H1 (cell line): ENCODE results near the gene COLEC12. TPM values are rescaled to one million over a fixed set of nuclear protein-coding genes. Genes with fewer than 3 reads are reported as not detected.

Experiments used
- CTCF ChIA-PET: fragments of 300-600 bp; sonication (Branson Sonifier 250); formaldehyde crosslinking; loops from one replicate; lab custom pipeline; 2021; ENCODE audit not compliant: partially characterized antibody; lab: Charles Lee
- POLR2A ChIA-PET: fragments of 300-600 bp; sonication (Branson Sonifier 250); formaldehyde crosslinking; loops from one replicate; lab custom pipeline; 2021; ENCODE audit warnings: inconsistent platforms; ENCODE audit not compliant: partially characterized antibody; lab: Charles Lee
- DNase-seq, 2 experiments: peaks; one replicate each; pipeline versions ENCODE4 v3.0.0 to v3.0.0-alpha.2; 2010 to 2022; ENCODE audit warnings: low spot score in 2 of 2, low read depth in 1 of 2, mixed read lengths in 1 of 2
- FAIRE-seq: peaks from 2 replicates; lab custom pipeline; 2011; peaks lifted over from hg19 to GRCh38; lab: Jason Lieb, UNC
- H2AFZ ChIP-seq: 2 replicates; pipeline ENCODE4 v1.8.1; 2012; ENCODE audit warnings: low read length, inconsistent platforms
- H2AK5ac ChIP-seq: 2 replicates; pipeline ENCODE4 v1.6.1; 2013; ENCODE audit warnings: low read depth, low read length
- H2BK120ac ChIP-seq: replicated peaks from 2 replicates; pipeline ENCODE3; 2013; ENCODE audit warnings: low read depth, low read length, inconsistent platforms
- H2BK12ac ChIP-seq: 2 replicates; pipeline ENCODE4 v1.6.1; 2013; ENCODE audit warnings: low read depth, low read length
- H2BK15ac ChIP-seq: 2 replicates; pipeline ENCODE4 v1.6.1; 2013; ENCODE audit warnings: low read length
- H2BK20ac ChIP-seq: 2 replicates; pipeline ENCODE4 v1.6.1; 2013; ENCODE audit warnings: low read length
- H2BK5ac ChIP-seq: 2 replicates; pipeline ENCODE4 v1.6.1; 2013; ENCODE audit warnings: low read depth, low read length
- H3K14ac ChIP-seq: 2 replicates; pipeline ENCODE4 v1.6.1; 2013; ENCODE audit warnings: inconsistent platforms; ENCODE audit not compliant: insufficient read length
- H3K18ac ChIP-seq: 2 replicates; pipeline ENCODE4 v1.6.1; 2013; ENCODE audit warnings: low read length; ENCODE audit errors: extremely low read depth
- H3K23ac ChIP-seq: 2 replicates; pipeline ENCODE4 v1.6.1; 2013; ENCODE audit warnings: inconsistent platforms; ENCODE audit not compliant: insufficient read length
- H3K23me2 ChIP-seq: 2 replicates; pipeline ENCODE4 v1.6.1; 2013; ENCODE audit warnings: low read depth, low read length
- H3K27ac ChIP-seq: 2 replicates; pipeline ENCODE4 v1.6.1; 2011; ENCODE audit warnings: low read depth, low read length, inconsistent platforms
- H3K27me3 ChIP-seq, 4 experiments: replicated peaks in 1 of 4; 1 replicate in 1 of 4; 2 replicates in 3 of 4; pipeline versions ENCODE4 v1.6.1 to v1.8.1; 2011 to 2013; ENCODE audit warnings: low read length in 3 of 4, mild to moderate bottlenecking in 3 of 4, inconsistent platforms in 2 of 4, mixed read lengths in 2 of 4, moderate library complexity in 1 of 4; ENCODE audit not compliant: control insufficient read depth in 3 of 4, insufficient read depth in 3 of 4; ENCODE audit errors: extremely low read depth in 1 of 4
- H3K36me3 ChIP-seq, 4 experiments: 2 replicates each; pipeline versions ENCODE4 v1.6.1 to v1.8.1; 2011 to 2013; ENCODE audit warnings: mild to moderate bottlenecking in 4 of 4, low read length in 3 of 4, moderate library complexity in 2 of 4, control low read depth in 1 of 4, inconsistent platforms in 1 of 4; ENCODE audit not compliant: insufficient read depth in 4 of 4, control insufficient read depth in 2 of 4
- H3K4ac ChIP-seq: replicated peaks from 2 replicates; pipeline ENCODE3; 2013; ENCODE audit warnings: low read length, low read depth, mixed read lengths, inconsistent platforms; ENCODE audit not compliant: insufficient read length
- H3K4me1 ChIP-seq, 4 experiments: replicated peaks in 1 of 4; 1 replicate in 1 of 4; 2 replicates in 3 of 4; pipeline versions ENCODE4 v1.6.1 to v1.8.1; 2011 to 2013; ENCODE audit warnings: low read length in 3 of 4, inconsistent platforms in 2 of 4, mixed read lengths in 1 of 4; ENCODE audit not compliant: insufficient read depth in 4 of 4, control insufficient read depth in 3 of 4
- H3K4me2 ChIP-seq, 2 experiments: 2 replicates each; pipeline versions ENCODE4 v1.6.1 to v1.8.1; 2011 to 2013; ENCODE audit warnings: low read depth in 2 of 2, low read length in 2 of 2, control low read depth in 1 of 2, inconsistent platforms in 1 of 2, mild to moderate bottlenecking in 1 of 2; ENCODE audit not compliant: insufficient read depth in 1 of 2
- H3K4me3 ChIP-seq, 4 experiments: fragments of 200-600, 300-600 bp in 1 of 4; sonication (generic), shearing (Covaris generic), sonication (Bioruptor Twin) in 1 of 4; 2 replicates each; pipeline versions ENCODE4 v1.5.1 to v1.8.1; 2011 to 2016; ENCODE audit warnings: low read length in 4 of 4, low read depth in 3 of 4, control low read depth in 2 of 4, inconsistent platforms in 2 of 4, mild to moderate bottlenecking in 2 of 4, mixed read lengths in 1 of 4, moderate library complexity in 1 of 4; ENCODE audit not compliant: insufficient read depth in 2 of 4; ENCODE audit errors: extremely low read depth in 1 of 4
- H3K56ac ChIP-seq: replicated peaks from 2 replicates; pipeline ENCODE3; 2013; ENCODE audit warnings: low read depth, mild to moderate bottlenecking, mixed read lengths, low read length, inconsistent platforms; ENCODE audit not compliant: insufficient read length
- H3K79me1 ChIP-seq: 2 replicates; pipeline ENCODE4 v1.6.1; 2013; ENCODE audit warnings: low read depth, low read length, control low read depth
- H3K79me2 ChIP-seq, 2 experiments: 2 replicates each; pipeline versions ENCODE4 v1.6.1 to v1.8.1; 2012 to 2013; ENCODE audit warnings: low read length in 2 of 2, mild to moderate bottlenecking in 2 of 2, inconsistent platforms in 1 of 2; ENCODE audit not compliant: insufficient read depth in 2 of 2, control insufficient read depth in 1 of 2
- H3K9ac ChIP-seq, 4 experiments: replicated peaks in 1 of 4; 1 replicate in 1 of 4; 2 replicates in 3 of 4; pipeline versions ENCODE4 v1.6.1 to v1.8.1; 2011 to 2013; ENCODE audit warnings: low read depth in 3 of 4, low read length in 3 of 4, control low read depth in 2 of 4, mild to moderate bottlenecking in 2 of 4, moderate library complexity in 2 of 4, inconsistent platforms in 1 of 4; ENCODE audit errors: extremely low read depth in 1 of 4
- H3K9me3 ChIP-seq, 2 experiments: 2 replicates each; pipeline versions ENCODE4 v1.6.1 to v1.8.1; 2012 to 2013; ENCODE audit warnings: mild to moderate bottlenecking in 2 of 2, moderate library complexity in 2 of 2, control low read depth in 1 of 2, inconsistent platforms in 1 of 2, low read depth in 1 of 2, low read length in 1 of 2, mixed read lengths in 1 of 2; ENCODE audit not compliant: insufficient read depth in 2 of 2
- H4K20me1 ChIP-seq, 2 experiments: replicated peaks in 1 of 2; 2 replicates each; pipeline versions ENCODE3 to v1.8.1; 2011 to 2013; ENCODE audit warnings: inconsistent platforms in 2 of 2, low read length in 2 of 2, mild to moderate bottlenecking in 1 of 2; ENCODE audit not compliant: insufficient read depth in 2 of 2, control insufficient read depth in 1 of 2
- H4K5ac ChIP-seq: 2 replicates; pipeline ENCODE4 v1.6.1; 2013; ENCODE audit warnings: low read length, low read depth, mixed read lengths, inconsistent platforms; ENCODE audit not compliant: insufficient read length
- H4K8ac ChIP-seq: 2 replicates; pipeline ENCODE4 v1.8.0; 2013; ENCODE audit warnings: mild to moderate bottlenecking, moderate library complexity, low read length, inconsistent platforms; ENCODE audit not compliant: insufficient read depth; ENCODE audit errors: extremely low read depth
- H4K91ac ChIP-seq: replicated peaks from 2 replicates; pipeline ENCODE3; 2013; ENCODE audit warnings: low read length, mixed read lengths, inconsistent platforms; ENCODE audit not compliant: insufficient read length
- EGR1 ChIP-seq: IDR thresholded peaks from 2 replicates; pipeline ENCODE4 v1.6.1; 2011; ENCODE audit warnings: low read depth, low read length, borderline replicate concordance
- GTF2F1 ChIP-seq: IDR thresholded peaks from 2 replicates; pipeline ENCODE4 v1.6.1; 2012; ENCODE audit warnings: low read depth, low read length, improper control_type of control experiment, borderline replicate concordance
- JUN ChIP-seq: IDR thresholded peaks from 2 replicates; pipeline ENCODE4 v1.6.1; 2011; ENCODE audit warnings: low read depth, mild to moderate bottlenecking, improper control_type of control experiment, low read length
- POU5F1 ChIP-seq: IDR thresholded peaks from 2 replicates; pipeline ENCODE4 v1.6.1; 2011; ENCODE audit warnings: low read depth, mild to moderate bottlenecking, low read length, moderate library complexity
- RXRA ChIP-seq: IDR thresholded peaks from 2 replicates; pipeline ENCODE4 v1.6.1; 2011; ENCODE audit warnings: low read depth, mild to moderate bottlenecking, low read length, moderate library complexity; ENCODE audit not compliant: insufficient read depth
- YY1 ChIP-seq: IDR thresholded peaks from 2 replicates; pipeline ENCODE4 v1.6.1; 2011; ENCODE audit warnings: low read depth, mild to moderate bottlenecking, low read length
- WGBS, 2 experiments: shearing (Covaris generic) in 1 of 2; methylation state at CpG; one replicate each; pipeline versions ENCODE4 v1.1.6 to v1.1.7; 2013 to 2015; ENCODE audit warnings: low lambda C conversion rate in 2 of 2, mixed read lengths in 2 of 2, inconsistent platforms in 1 of 2, low coverage in 1 of 2, missing lambda C conversion rate in 1 of 2; ENCODE audit not compliant: insufficient replicate concordance in 2 of 2, insufficient coverage in 1 of 2, insufficient read length in 1 of 2; ENCODE audit errors: extremely low coverage in 1 of 2, missing lambda C conversion rate in 1 of 2; 5-methylcytosine and 5-hydroxymethylcytosine counted together
- polyA plus RNA-seq, 7 experiments: library from polyadenylated mRNA; depleted of rRNA in 3 of 7; stranded (reverse) in 5 of 7; unstranded in 2 of 7; fragments of >200 nt in 5 of 7; fragments of 200-250 nt in 2 of 7; gene quantifications; 1 replicate in 5 of 7; 2 replicates in 1 of 7; 4 replicates in 1 of 7; pipeline versions ENCODE4 v1.2.1 to v1.2.3, GENCODE V29; 2011 to 2013; ENCODE audit warnings: missing spikeins in 2 of 7, mixed read lengths in 2 of 7
- total RNA-seq: library from RNA; stranded (reverse); fragmentation: NEBNext Ultra II Directional; extraction: Animal tissue kit (Norgen Biotek cat#: 25700); gene quantifications from 2 replicates; pipeline ENCODE4 v1.2.1, GENCODE V29; 2021
- TF ChIP-seq, protein P1 (sequence below): IDR thresholded peaks from 2 replicates; pipeline ENCODE4 v1.6.1; 2012; ENCODE audit warnings: inconsistent platforms
- TF ChIP-seq, protein P2 (sequence below): IDR thresholded peaks from 2 replicates; pipeline ENCODE4 v1.6.1; 2012; ENCODE audit warnings: inconsistent platforms

COLEC12 gene
- total and polyA plus RNA-seq, 2 of the 8 experiments (the other 6 are each of a cell fraction or from before 2014, with no cell fraction given) = 0.44 to 2.3 TPM

GRCh38 chr18:267380-267687 is 233.2 kb downstream of the COLEC12 start:
- Histone ChIP-seq H3K23me2 (peaks cover 5% of the 10 kb centered on the region), H4K20me1 (no peaks in the 10 kb centered on the region), H3K14ac (no peak overlapping the region), H3K18ac (no peak overlapping the region), H3K56ac (peak overlapping the region; percentile 21), H3K4ac (no peak overlapping the region), H2AFZ (peak overlapping the region; percentile 32; the same call in 1 of the 2 replicates), H3K79me2 (peaks cover 5 to 32% of the 10 kb centered on the region in 2 experiments; a peak in 3 of 4 replicates), H3K9me3 (no peaks in the 10 kb centered on the region), H3K23ac (no peak overlapping the region), H3K79me1 (peaks cover 2% of the 10 kb centered on the region; the same call in 1 of the 2 replicates), H3K27me3 (no peaks in the 10 kb centered on the region), H2AK5ac (no peak overlapping the region), H3K9ac (peak overlapping the region; percentile 90 to 95 (median 92)), H3K4me1 (peaks cover 0 to 3% (median 1%) of the 10 kb centered on the region in 4 experiments; a peak in 6 of 7 replicates), H3K4me3 (peak overlapping the region; percentile 79 to 96 (median 92)), H4K8ac (peak overlapping the region; percentile 99; the same call in 1 of the 2 replicates), H2BK20ac (no peak overlapping the region), H3K27ac (peak overlapping the region; percentile 85), H4K5ac (no peak overlapping the region), H3K36me3 (peaks cover 0 to 25% (median 20%) of the 10 kb centered on the region in 4 experiments; a peak in 7 of 8 replicates), H2BK5ac (0 out of 2 replicates have a peak overlapping the region, but pooled peaks have one; percentile 60), H4K91ac (peak overlapping the region; percentile 15), H2BK120ac (no peak overlapping the region), H2BK12ac (no peak overlapping the region), H2BK15ac (no peak overlapping the region), H3K4me2 (peak overlapping the region; percentile 84 to 94)
- WGBS, 2 experiments = 1% methylated on average over 9 of the region's 9 CpGs; no CpG with 5 or more reads in 1 of the 2 experiments
- FAIRE-seq = no peak
- TF ChIP-seq POU5F1 (no peak), RXRA (no peak), YY1 (no peak), JUN (no peak), EGR1 (no peak), GTF2F1 (no peak)
- TF ChIP-seq, protein P1, sequence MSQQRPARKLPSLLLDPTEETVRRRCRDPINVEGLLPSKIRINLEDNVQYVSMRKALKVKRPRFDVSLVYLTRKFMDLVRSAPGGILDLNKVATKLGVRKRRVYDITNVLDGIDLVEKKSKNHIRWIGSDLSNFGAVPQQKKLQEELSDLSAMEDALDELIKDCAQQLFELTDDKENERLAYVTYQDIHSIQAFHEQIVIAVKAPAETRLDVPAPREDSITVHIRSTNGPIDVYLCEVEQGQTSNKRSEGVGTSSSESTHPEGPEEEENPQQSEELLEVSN = no peak
- TF ChIP-seq, protein P2, sequence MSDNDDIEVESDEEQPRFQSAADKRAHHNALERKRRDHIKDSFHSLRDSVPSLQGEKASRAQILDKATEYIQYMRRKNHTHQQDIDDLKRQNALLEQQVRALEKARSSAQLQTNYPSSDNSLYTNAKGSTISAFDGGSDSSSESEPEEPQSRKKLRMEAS = no peak
- CTCF ChIA-PET = interaction anchor here (1.1 to 1.8 kb wide), 5 partner anchors 10 to 445 kb away, joined by 4 to 8 read pairs (median 4); partner anchors contain the start of gene ENOSF1
- POLR2A ChIA-PET = interaction anchor here (0.6 to 2.4 kb wide), 12 partner anchors 12 to 418 kb away, joined by 3 to 8 read pairs (median 4); no protein-coding TSS in a partner anchor
- DNase-seq = no peak
